Heart left ventricle (tissue), 16 donors: ENCODE results near the gene LEMD1. TPM values are rescaled to one million over a fixed set of nuclear protein-coding genes. Genes with fewer than 3 reads are reported as not detected.

Experiments
- ATAC-seq, 4 donors: fragments of 200-7000 bp; cut with Tn5 transposase; one replicate each; pipeline ENCODE4 v1.9.1; 2020 to 2022; ENCODE audit warnings: moderate library complexity in 4 of 4, mild to moderate bottlenecking in 3 of 4, moderate number of reproducible peaks in 1 of 4
- DNase-seq, 5 donors: peaks; one replicate each; pipeline ENCODE4 v3.0.0-alpha.2; 2020
- H3K27ac ChIP-seq, 12 donors: fragments of 200-600 bp; sonication (generic) in 4 of 12; one replicate each; pipeline versions ENCODE4 v1.5.0 to v1.8.0; 2016 to 2022; ENCODE audit warnings: mild to moderate bottlenecking in 2 of 12
- H3K27me3 ChIP-seq, 9 donors: fragments of 200-600 bp; sonication (generic) in 2 of 9; one replicate each; pipeline versions ENCODE4 v1.5.1 to v1.8.0; 2016 to 2022; ENCODE audit warnings: mild to moderate bottlenecking in 3 of 9
- H3K36me3 ChIP-seq, 9 donors: fragments of 200-600 bp; sonication (generic) in 2 of 9; one replicate each; pipeline versions ENCODE4 v1.5.0 to v1.8.0; 2018 to 2022; ENCODE audit warnings: mild to moderate bottlenecking in 2 of 9
- H3K4me1 ChIP-seq, 12 donors: fragments of 200-600 bp; sonication (generic) in 4 of 12; one replicate each; pipeline versions ENCODE4 v1.5.0 to v1.8.0; 2016 to 2022; ENCODE audit warnings: mild to moderate bottlenecking in 3 of 12
- H3K4me3 ChIP-seq, 12 donors: fragments of 200-600 bp; sonication (generic) in 4 of 12; one replicate each; pipeline versions ENCODE4 v1.5.0 to v1.8.0; 2017 to 2022; ENCODE audit warnings: mild to moderate bottlenecking in 9 of 12, moderate library complexity in 4 of 12
- H3K9me3 ChIP-seq, 12 donors: fragments of 200-600 bp; sonication (generic) in 4 of 12; one replicate each; pipeline versions ENCODE4 v1.5.0 to v1.8.0; 2016 to 2022; ENCODE audit warnings: mild to moderate bottlenecking in 1 of 12
- CTCF ChIP-seq, 12 donors: fragments of 200-600 bp; sonication (generic) in 4 of 12; IDR thresholded peaks; one replicate each; pipeline versions ENCODE4 v1.5.0 to v1.8.0; 2018 to 2022; ENCODE audit warnings: antibody characterized with exemption in 12 of 12, mild to moderate bottlenecking in 5 of 12
- POLR2A ChIP-seq, 2 donors: fragments of 450-650 bp; IDR thresholded peaks; one replicate each; pipeline ENCODE4 v1.6.1; 2017; ENCODE audit warnings: antibody characterized with exemption in 2 of 2, mild to moderate bottlenecking in 2 of 2, moderate library complexity in 2 of 2
- WGBS, 4 donors: extraction: QIAGEN DNeasy Blood & Tissue Kit in 2 of 4; methylation state at CpG; one replicate each; pipeline versions ENCODE4 v1.1.5 to v1.1.7; 2013 to 2018; 5-methylcytosine and 5-hydroxymethylcytosine counted together
- intact Hi-C, 10 donors: fragments of 100-400 bp; cut with DNase I; formaldehyde crosslinking; loops; one replicate each; pipeline versions ENCODE4 v1.11.1 to v1.14.2; 2022
- polyA plus RNA-seq, 2 donors: library from polyadenylated mRNA; stranded (reverse); fragments of 200-250 nt; gene quantifications; one replicate each; pipeline ENCODE4 v1.2.3, GENCODE V29; 2013
- total RNA-seq, 9 donors: library from RNA; depleted of rRNA in 2 of 9; stranded (reverse); fragments of >200 nt in 2 of 9; fragmentation: NEBNext Ultra II Directional in 3 of 9; extraction: Animal tissue kit (Norgen Biotek cat#: 25700) in 3 of 9; gene quantifications; one replicate each; pipeline versions ENCODE4 v1.1.0 to v1.2.4, GENCODE V29; 2016 to 2023
- donor health status: ischemic (EF 13 %, LVEDD 7.1; RV severe dilation, severe dysfunction).
- donor health status: healthy with polysubstance abuse.
- donor health status: DM: no; HTN: yes; CAD: no.
- donor health status: DM: no; HTN: no; CAD: no.
- donor health status: ischemic (EF 25% LVEDD 6.9; RV normal size, moderate dysfunction).
- donor health status: ischemic (EF 25% LVEDD 5.7; RV mildly dilated, moderate dysfunction).
- donor health status: healthy.
- donor health status: DM: yes; HTN: yes; CAD: no.
- donor health status: ischemic (EF 35%, LVEDD 5.7; RV mildly dilated, moderate dysfunction).
- donor health status: nonischemic (EF 11% LVEDD 7.7; RV severe dilation, severe dysfunction).
- donor health status: DM: yes; HTN: yes; CAD: no.
- donor health status: PGD.
- donor health status: ischemic (EF 29% LVEDD 5.4; RV normal size, mild dysfunction).
- donor health status: nonischemic (EF 23%, LVEDD 6.1; RV moderate dilation, normal function).

LEMD1 gene
- total and polyA plus RNA-seq, 11 donors: 2.5 TPM; not detected in 10

- H3K9me3 ChIP-seq: no peaks in the 10 kb centered on the region
- H3K36me3 ChIP-seq: no peaks in the 10 kb centered on the region
- intact Hi-C loops: loop anchor here in 5 of 10 donors (5.0 to 10.0 kb wide), 6 partner anchors 80 to 170 kb away; no protein-coding TSS in a partner anchor
- H3K27ac ChIP-seq: no peak overlapping the region
- peaks cover 0 to 15% (median 0%) of the 10 kb centered on the region in 12 donors for H3K4me1 ChIP-seq
- peaks cover 0 to 13% (median 6%) of the 10 kb centered on the region in 9 donors for H3K27me3 ChIP-seq
- H3K4me3 ChIP-seq: no peak overlapping the region
- ATAC-seq (peak in 2 of 4 donors; percentile 12 to 18), DNase-seq (no peak)
- 82 to 89% (median 86%) methylated on average over 11 of the region's 11 CpGs for WGBS, 4 donors
- TF ChIP-seq POLR2A (IDR thresholded peaks at IDR 0.05): no peak
- no peak for TF ChIP-seq CTCF (IDR thresholded peaks at IDR 0.05)
Measured at GRCh38 chr1:205351984-205352713, 69.7 kb downstream of the LEMD1 start.

GRCh38 chr1:205350691-205351141, 71.1 kb downstream of the LEMD1 start:
- 75 to 84% (median 82%) methylated on average over 4 to 8 of the region's 8 CpGs for WGBS, 4 donors
- intact Hi-C loops: loop anchor here in 5 of 10 donors (5.0 to 10.0 kb wide), 6 partner anchors 82 to 172 kb away; no protein-coding TSS in a partner anchor

GRCh38 chr1:205350124-205350523, 71.7 kb downstream of the LEMD1 start:
- no peak for TF ChIP-seq POLR2A (IDR thresholded peaks at IDR 0.05)
- Histone ChIP-seq H3K27me3 (peaks cover 0 to 25% (median 5%) of the 10 kb centered on the region in 9 donors), H3K36me3 (no peaks in the 10 kb centered on the region), H3K4me1 (peaks cover 0 to 8% (median 0%) of the 10 kb centered on the region in 12 donors), H3K9me3 (no peaks in the 10 kb centered on the region), H3K27ac (no peak overlapping the region), H3K4me3 (no peak overlapping the region)
- ATAC-seq: no peak
- no peak for DNase-seq
- 75 to 87% (median 81%) methylated on average over 4 of the region's 4 CpGs for WGBS, 4 donors
- intact Hi-C loops: loop anchor here in 5 of 10 donors (5.0 to 10.0 kb wide), 6 partner anchors 82 to 172 kb away; no protein-coding TSS in a partner anchor

More at GRCh38 chr1:205350691-205351141, 71.1 kb downstream of the LEMD1 start:
- ATAC-seq (peak in 1 of 4 donors; percentile 16), DNase-seq (no peak)
- Histone ChIP-seq H3K4me3 (no peak overlapping the region), H3K4me1 (peaks cover 0 to 9% (median 0%) of the 10 kb centered on the region in 12 donors), H3K36me3 (no peaks in the 10 kb centered on the region), H3K9me3 (no peaks in the 10 kb centered on the region), H3K27me3 (peaks cover 0 to 19% (median 0%) of the 10 kb centered on the region in 9 donors), H3K27ac (no peak overlapping the region)
- no peak for TF ChIP-seq CTCF (IDR thresholded peaks at IDR 0.05)
- TF ChIP-seq POLR2A (IDR thresholded peaks at IDR 0.05): no peak

- ATAC-seq: no peak
- H3K4me3 ChIP-seq: no peak overlapping the region
- H3K9me3 ChIP-seq: no peaks in the 10 kb centered on the region
- WGBS, 4 donors: 57 to 68% (median 66%) methylated on average over 3 to 5 of the region's 5 CpGs
- peaks cover 0 to 15% (median 6%) of the 10 kb centered on the region in 12 donors for H3K4me1 ChIP-seq
- no peak for TF ChIP-seq CTCF (IDR thresholded peaks at IDR 0.05)
- TF ChIP-seq POLR2A (IDR thresholded peaks at IDR 0.05): no peak
- no peak for DNase-seq
- no peaks in the 10 kb centered on the region for H3K36me3 ChIP-seq
- H3K27me3 ChIP-seq: peaks cover 7 to 38% (median 18%) of the 10 kb centered on the region in 9 donors
- intact Hi-C loops: no loop called here
- no peak overlapping the region for H3K27ac ChIP-seq
Measured at GRCh38 chr1:205348554-205349487, 73.0 kb downstream of the LEMD1 start.
